Measurements from ENCODE around the gene CDC23. TPM values are rescaled to one million over a fixed set of nuclear protein-coding genes. Genes with fewer than 3 reads are reported as not detected.

The CDC23 gene
- total RNA-seq (2022; extraction: Qiagen RNA extraction; ENCODE audit: low read depth), result 24.3 to 34.8 TPM (median 29.3 TPM) in 5 replicates

GRCh38 chr5:138213161-138214029 is at the start of gene CDC23:
CDC23 (minus strand) TSS chr5:138213323; CDS start chr5:138213312, 11 bp downstream.

GRCh38 chr5:138178516-138179276 is 34.4 kb downstream of the CDC23 start, which contains the start of the genes BRD8 and KIF20A:
BRD8 (minus strand) TSS chr5:138178630; CDS start chr5:138178614, 16 bp downstream.
KIF20A (plus strand) TSS chr5:138179112; CDS start chr5:138179681, 569 bp downstream.

GRCh38 chr5:138138949-138139780 is 74.0 kb downstream of the CDC23 start, which contains the start of gene NME5:
NME5 (minus strand) TSS chr5:138139428; CDS start chr5:138138780, 648 bp downstream.

Other genes with a start within 250 kb of the CDC23 start
- gene FAM13B, start 180.2 kb downstream of the CDC23 start, total RNA-seq (2022; extraction: Qiagen RNA extraction; ENCODE audit: low read depth), result 11.9 to 19.0 TPM (median 13.2 TPM) in 5 replicates
- gene WNT8A, start 129.3 kb downstream of the CDC23 start, total RNA-seq (2022; extraction: Qiagen RNA extraction; ENCODE audit: low read depth), result not detected in 5 replicates
- not detected in 5 replicates for gene NME5, start 73.9 kb downstream of the CDC23 start, total RNA-seq (2022; extraction: Qiagen RNA extraction; ENCODE audit: low read depth)
- gene BRD8, start 34.7 kb downstream of the CDC23 start, total RNA-seq (2022; extraction: Qiagen RNA extraction; ENCODE audit: low read depth), result 50.4 to 67.4 TPM (median 56.7 TPM) in 5 replicates
- 42.5 to 52.9 TPM (median 47.0 TPM) in 5 replicates for gene KIF20A, start 34.2 kb downstream of the CDC23 start, total RNA-seq (2022; extraction: Qiagen RNA extraction; ENCODE audit: low read depth)
- 0.06 to 0.08 TPM in 2 of 5 replicates, not detected in the others for gene GFRA3, start 61.3 kb upstream of the CDC23 start, total RNA-seq (2022; extraction: Qiagen RNA extraction; ENCODE audit: low read depth)
- 10.5 to 13.4 TPM (median 12.5 TPM) in 5 replicates for gene CDC25C, start 118.5 kb upstream of the CDC23 start, total RNA-seq (2022; extraction: Qiagen RNA extraction; ENCODE audit: low read depth)
- gene FAM53C, start 124.9 kb upstream of the CDC23 start, total RNA-seq (2022; extraction: Qiagen RNA extraction; ENCODE audit: low read depth), result 21.7 to 23.9 TPM (median 22.9 TPM) in 5 replicates
- gene KDM3B, start 139.4 kb upstream of the CDC23 start, total RNA-seq (2022; extraction: Qiagen RNA extraction; ENCODE audit: low read depth), result 38.4 to 52.9 TPM (median 42.6 TPM) in 5 replicates
- gene REEP2, start 225.7 kb upstream of the CDC23 start, total RNA-seq (2022; extraction: Qiagen RNA extraction; ENCODE audit: low read depth), result 5.9 to 7.4 TPM (median 6.7 TPM) in 5 replicates